B cell (primary cell): Measurements from ENCODE around the gene GADD45A. TPM values are rescaled to one million over a fixed set of nuclear protein-coding genes. Genes with fewer than 3 reads are reported as not detected.

Experiments used
- ATAC-seq: fragments of 200-7000 bp; cut with Tn5 transposase; one replicate; pipeline ENCODE4 v1.10.0; 2021; ENCODE audit warnings: low read depth, mild to moderate bottlenecking, moderate number of reproducible peaks, moderate library complexity
- CTCF ChIA-PET: fragments of 350-600 bp; sonication (Branson Sonifier 250); formaldehyde crosslinking; loops from one replicate; lab custom pipeline; 2021; ENCODE audit warnings: antibody characterized with exemption, inconsistent platforms; lab: Charles Lee
- POLR2A ChIA-PET: fragments of 350-600 bp; sonication (Branson Sonifier 250); formaldehyde crosslinking; loops from one replicate; lab custom pipeline; 2021; ENCODE audit warnings: antibody characterized with exemption; lab: Charles Lee
- DNase-seq: peaks from one replicate; pipeline ENCODE4 v3.0.0; 2013
- H2AFZ ChIP-seq: 2 replicates; pipeline ENCODE4 v1.6.1; 2012; ENCODE audit warnings: mild to moderate bottlenecking, low read depth, low read length; ENCODE audit not compliant: insufficient read depth, poor library complexity, severe bottlenecking
- H3K27ac ChIP-seq, 2 donors: 1 replicate in 1 of 2; 2 replicates in 1 of 2; pipeline ENCODE4 v1.5.1; 2012 to 2013; ENCODE audit warnings: low read length in 2 of 2, mild to moderate bottlenecking in 2 of 2, moderate library complexity in 1 of 2
- H3K27me3 ChIP-seq, 4 experiments: fragments of 200-600 bp in 1 of 4; sonication (generic) in 1 of 4; replicated peaks in 1 of 4; 1 replicate in 2 of 4; 2 replicates in 2 of 4; pipeline versions ENCODE4 v1.6.1 to v1.7.0; 2013 to 2016; ENCODE audit warnings: low read length in 3 of 4, mild to moderate bottlenecking in 2 of 4, mixed read lengths in 1 of 4, moderate library complexity in 1 of 4; ENCODE audit not compliant: insufficient read depth in 4 of 4, control insufficient read depth in 3 of 4; ENCODE audit errors: control extremely low read depth in 1 of 4
- H3K36me3 ChIP-seq, 2 experiments: replicated peaks in 1 of 2; 1 replicate in 1 of 2; 2 replicates in 1 of 2; pipeline versions ENCODE4 v1.6.1 to v1.7.1; 2013; ENCODE audit warnings: low read length in 1 of 2; ENCODE audit not compliant: insufficient read depth in 2 of 2, control insufficient read depth in 1 of 2; ENCODE audit errors: control extremely low read depth in 1 of 2, extremely low read depth in 1 of 2
- H3K4me1 ChIP-seq, 2 donors: fragments of 200-600 bp in 1 of 2; sonication (generic) in 1 of 2; 1 replicate in 1 of 2; 2 replicates in 1 of 2; pipeline versions ENCODE4 v1.5.1 to v1.6.1; 2013 to 2017; ENCODE audit warnings: low read length in 2 of 2; ENCODE audit not compliant: control insufficient read depth in 2 of 2, insufficient read depth in 2 of 2
- H3K4me2 ChIP-seq: replicated peaks from 2 replicates; pipeline ENCODE3; 2012; ENCODE audit warnings: mild to moderate bottlenecking, low read depth, low read length; ENCODE audit not compliant: poor library complexity, severe bottlenecking
- H3K4me3 ChIP-seq, 5 experiments: fragments of 200-600 bp in 1 of 5; sonication (generic) in 1 of 5; 1 replicate in 3 of 5; 2 replicates in 2 of 5; pipeline versions ENCODE4 v1.5.1 to v1.7.0; 2011 to 2016; ENCODE audit warnings: low read length in 4 of 5, mild to moderate bottlenecking in 4 of 5, low read depth in 2 of 5, control low read depth in 1 of 5, moderate library complexity in 1 of 5; ENCODE audit not compliant: insufficient read depth in 1 of 5; ENCODE audit errors: control extremely low read depth in 1 of 5, extremely low read depth in 1 of 5
- H3K79me2 ChIP-seq: fragments of 200-600 bp; sonication (generic); one replicate; pipeline ENCODE4 v1.6.0; 2016; ENCODE audit warnings: low read length; ENCODE audit not compliant: control insufficient read depth, insufficient read depth
- H3K9ac ChIP-seq: fragments of 200-600 bp; sonication (generic); 2 replicates; pipeline ENCODE4 v1.6.1; 2017; ENCODE audit warnings: mild to moderate bottlenecking, low read length, moderate library complexity
- H3K9me3 ChIP-seq, 3 donors: one replicate each; pipeline versions ENCODE4 v1.6.1 to v1.7.1; 2013; ENCODE audit warnings: low read length in 2 of 3; ENCODE audit not compliant: control insufficient read depth in 2 of 3, insufficient read depth in 1 of 3; ENCODE audit errors: control extremely low read depth in 1 of 3
- H4K20me1 ChIP-seq: 2 replicates; pipeline ENCODE4 v1.6.0; 2012; ENCODE audit warnings: mild to moderate bottlenecking, low read length; ENCODE audit not compliant: insufficient read depth, control insufficient read depth, poor library complexity, severe bottlenecking
- H3K27ac Mint-ChIP-seq: one replicate; pipeline ENCODE4 v1.8.0; 2021; ENCODE audit warnings: mixed read lengths
- H3K27me3 Mint-ChIP-seq: one replicate; pipeline ENCODE4 v1.8.0; 2021; ENCODE audit warnings: mixed read lengths
- H3K4me1 Mint-ChIP-seq: one replicate; pipeline ENCODE4 v1.8.0; 2021; ENCODE audit warnings: mixed read lengths
- H3K4me3 Mint-ChIP-seq: one replicate; pipeline ENCODE4 v1.8.0; 2021; ENCODE audit warnings: mixed read lengths
- H3K9me3 Mint-ChIP-seq: one replicate; pipeline ENCODE4 v1.8.0; 2022; ENCODE audit warnings: mixed read lengths; ENCODE audit not compliant: insufficient read depth
- EZH2 ChIP-seq: IDR thresholded peaks from 2 replicates; pipeline ENCODE4 v1.6.1; 2012; ENCODE audit warnings: borderline replicate concordance, low read depth, mild to moderate bottlenecking, moderate library complexity, low read length; ENCODE audit not compliant: insufficient read depth, poor library complexity, severe bottlenecking
- WGBS: methylation state at CpG from one replicate; pipeline ENCODE4 v1.1.5; 2013; ENCODE audit warnings: missing lambda C conversion rate; ENCODE audit not compliant: insufficient coverage; 5-methylcytosine and 5-hydroxymethylcytosine counted together
- intact Hi-C: fragments of 100-400 bp; cut with micrococcal nuclease; formaldehyde crosslinking; loops from one replicate; pipeline ENCODE4 v1.10.0; 2022
- polyA plus RNA-seq: library from polyadenylated mRNA; depleted of rRNA; stranded (reverse); fragments of >200 nt; gene quantifications from 2 replicates; pipeline ENCODE4 v1.2.3, GENCODE V29; 2012
- total RNA-seq, 2 donors: library from RNA; stranded (reverse); fragments of 120-200 nt in 1 of 2; gene quantifications; 1 replicate in 1 of 2; 2 replicates in 1 of 2; pipeline versions ENCODE4 v1.2.3 to v1.2.4, GENCODE V29; 2013 to 2022
- TF ChIP-seq, protein P1 (sequence below): fragments of 200-600 bp; IDR thresholded peaks from one replicate; pipeline ENCODE4 v1.8.0; 2022; ENCODE audit warnings: antibody characterized with exemption, mild to moderate bottlenecking

GADD45A gene
- total and polyA plus RNA-seq, 2 donors (not counting 1 experiment from before 2014, with no cell fraction given) = 11.6 to 21.1 TPM

DNA sequence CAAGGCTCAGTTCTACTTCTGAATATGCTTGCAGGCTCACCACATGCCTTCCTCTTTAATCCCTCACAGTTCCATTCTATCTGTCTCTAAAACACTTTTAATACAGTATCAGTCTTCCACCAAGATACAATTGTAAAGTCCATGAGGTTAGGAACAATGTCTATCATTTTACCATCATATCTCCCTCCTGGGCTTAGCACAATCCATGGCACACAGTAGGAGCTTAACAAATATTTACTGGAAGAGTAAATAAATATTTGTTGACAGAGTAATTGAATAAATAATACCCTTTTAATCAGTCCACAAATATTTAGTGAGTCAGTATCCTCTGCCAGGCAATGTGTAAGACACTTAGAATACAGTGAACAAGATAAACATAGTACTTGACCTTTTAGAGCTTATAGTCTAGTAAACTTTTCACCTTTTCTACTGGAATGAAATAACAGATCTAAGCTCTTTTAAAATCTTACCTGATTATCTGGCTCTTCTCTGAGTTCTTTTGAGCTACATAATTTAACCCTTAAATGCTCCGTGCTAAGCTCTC is 12.7 kb upstream of the GADD45A start:
- H3K9me3 Mint-ChIP-seq = no peaks in the 10 kb centered on the region
- Histone ChIP-seq H3K27me3 (peaks cover 0 to 9% (median 2%) of the 10 kb centered on the region in 4 experiments), H3K27ac (no peak overlapping the region), H3K4me3 (no peak overlapping the region), H3K36me3 (no peaks in the 10 kb centered on the region), H3K4me2 (no peak overlapping the region), H2AFZ (no peak overlapping the region), H3K4me1 (no peaks in the 10 kb centered on the region), H3K9ac (no peak overlapping the region), H3K79me2 (no peaks in the 10 kb centered on the region), H3K9me3 (no peaks in the 10 kb centered on the region), H4K20me1 (no peaks in the 10 kb centered on the region)
- TF ChIP-seq EZH2 = no peak
- TF ChIP-seq, protein P1, sequence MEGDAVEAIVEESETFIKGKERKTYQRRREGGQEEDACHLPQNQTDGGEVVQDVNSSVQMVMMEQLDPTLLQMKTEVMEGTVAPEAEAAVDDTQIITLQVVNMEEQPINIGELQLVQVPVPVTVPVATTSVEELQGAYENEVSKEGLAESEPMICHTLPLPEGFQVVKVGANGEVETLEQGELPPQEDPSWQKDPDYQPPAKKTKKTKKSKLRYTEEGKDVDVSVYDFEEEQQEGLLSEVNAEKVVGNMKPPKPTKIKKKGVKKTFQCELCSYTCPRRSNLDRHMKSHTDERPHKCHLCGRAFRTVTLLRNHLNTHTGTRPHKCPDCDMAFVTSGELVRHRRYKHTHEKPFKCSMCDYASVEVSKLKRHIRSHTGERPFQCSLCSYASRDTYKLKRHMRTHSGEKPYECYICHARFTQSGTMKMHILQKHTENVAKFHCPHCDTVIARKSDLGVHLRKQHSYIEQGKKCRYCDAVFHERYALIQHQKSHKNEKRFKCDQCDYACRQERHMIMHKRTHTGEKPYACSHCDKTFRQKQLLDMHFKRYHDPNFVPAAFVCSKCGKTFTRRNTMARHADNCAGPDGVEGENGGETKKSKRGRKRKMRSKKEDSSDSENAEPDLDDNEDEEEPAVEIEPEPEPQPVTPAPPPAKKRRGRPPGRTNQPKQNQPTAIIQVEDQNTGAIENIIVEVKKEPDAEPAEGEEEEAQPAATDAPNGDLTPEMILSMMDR = no peak
- intact Hi-C loops = no loop called here
- H3K4me1 Mint-ChIP-seq = peaks cover 2% of the 10 kb centered on the region
- no peak overlapping the region for H3K4me3 Mint-ChIP-seq
- POLR2A ChIA-PET = no interaction called here
- CTCF ChIA-PET = no interaction called here
- DNase-seq (no peak), ATAC-seq (no peak)
- H3K27me3 Mint-ChIP-seq = peaks cover 39% of the 10 kb centered on the region
- no CpG with 5 or more reads among the region's 1 CpG for WGBS
- H3K27ac Mint-ChIP-seq = no peak overlapping the region

DNA sequence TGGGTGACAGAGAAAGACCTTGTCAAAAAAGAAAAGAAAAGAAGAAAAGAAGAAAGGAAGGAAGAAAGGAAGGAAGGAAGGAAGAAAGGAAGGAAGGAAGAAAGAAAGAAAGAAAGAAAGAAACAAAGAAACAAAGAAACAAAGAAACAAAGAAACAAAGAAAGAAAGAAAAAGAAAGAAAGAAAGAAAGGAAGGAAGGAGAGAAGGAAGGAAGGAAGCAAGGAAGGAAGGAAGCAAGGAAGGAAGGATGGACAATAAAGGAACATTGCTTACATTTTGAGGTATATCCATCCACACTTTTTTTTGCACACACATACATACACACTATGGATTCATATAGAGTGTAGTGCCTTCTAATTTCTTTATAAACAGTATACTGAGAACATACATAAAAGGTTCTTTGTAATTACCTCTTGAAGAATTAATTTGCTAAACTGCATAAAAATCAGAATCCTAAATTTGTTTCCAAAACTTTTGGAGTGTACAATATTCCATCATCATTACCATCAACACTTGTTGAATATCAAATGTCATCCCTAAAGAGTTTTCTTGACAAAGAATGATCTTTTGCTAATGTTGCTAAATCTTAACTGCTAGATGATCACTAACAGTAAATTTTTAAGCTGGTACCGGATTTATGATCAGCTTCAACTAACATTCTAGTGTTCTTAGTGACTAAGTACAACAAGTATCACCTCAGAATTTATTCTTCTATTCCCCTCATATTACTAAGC is 11.4 kb upstream of the GADD45A start:
- Histone ChIP-seq H3K27me3 (peaks cover 0 to 9% (median 2%) of the 10 kb centered on the region in 4 experiments), H3K4me3 (no peak overlapping the region), H4K20me1 (no peaks in the 10 kb centered on the region), H3K36me3 (no peaks in the 10 kb centered on the region), H3K4me1 (no peaks in the 10 kb centered on the region), H3K9ac (no peak overlapping the region), H3K9me3 (no peaks in the 10 kb centered on the region), H3K4me2 (no peak overlapping the region), H2AFZ (no peak overlapping the region), H3K27ac (no peak overlapping the region), H3K79me2 (no peaks in the 10 kb centered on the region)
- DNase-seq (no peak), ATAC-seq (no peak)
- intact Hi-C loops = no loop called here
- POLR2A ChIA-PET = no interaction called here
- TF ChIP-seq, protein P1 = no peak
- no peak for TF ChIP-seq EZH2
- CTCF ChIA-PET = no interaction called here
- Mint-ChIP-seq H3K27me3 (peaks cover 33% of the 10 kb centered on the region), H3K4me3 (no peak overlapping the region), H3K4me1 (peaks cover 2% of the 10 kb centered on the region), H3K9me3 (no peaks in the 10 kb centered on the region), H3K27ac (no peak overlapping the region)
- WGBS = no CpG with 5 or more reads among the region's 1 CpG
